Colon (tissue), 2 donors: Measurements from ENCODE around the gene GALNT16.
"Not testable (repeated sequence)": the region's sequence is repeated elsewhere in the genome, so short reads cannot be mapped to it uniquely, and the experiment has no call there.

Experiments
- FAIRE-seq: peaks from 2 replicates; lab custom pipeline; 2012; peaks lifted over from hg19 to GRCh38; lab: Jason Lieb, UNC
- donor health status: control.
- donor health status: control.

GALNT16 gene

GRCh38 chr14:69363964-69364363, 104.0 kb downstream of the GALNT16 start:
- no peak for FAIRE-seq

GRCh38 chr14:69364378-69364777, 104.4 kb downstream of the GALNT16 start:
- FAIRE-seq, result no peak

GRCh38 chr14:69366069-69366468, 106.1 kb downstream of the GALNT16 start:
- FAIRE-seq, result no peak

- FAIRE-seq, result no peak
Measured at GRCh38 chr14:69366761-69367160, 106.8 kb downstream of the GALNT16 start.

- no peak for FAIRE-seq
Measured at GRCh38 chr14:69368381-69368780, 108.4 kb downstream of the GALNT16 start.

- no peak for FAIRE-seq
Measured at GRCh38 chr14:69370061-69370460, 110.1 kb downstream of the GALNT16 start.

- FAIRE-seq, result no peak
Measured at GRCh38 chr14:69372146-69372545, 112.2 kb downstream of the GALNT16 start.

- no peak for FAIRE-seq
Measured at GRCh38 chr14:69373104-69373503, 113.1 kb downstream of the GALNT16 start.

GRCh38 chr14:69374235-69374634, 114.3 kb downstream of the GALNT16 start:
- FAIRE-seq, result no peak

GRCh38 chr14:69375182-69375581, 115.2 kb downstream of the GALNT16 start:
- FAIRE-seq, result no peak

- no peak for FAIRE-seq
Measured at GRCh38 chr14:69375722-69376121, 115.8 kb downstream of the GALNT16 start.

- FAIRE-seq, result no peak
Measured at GRCh38 chr14:69376439-69376838, 116.5 kb downstream of the GALNT16 start.

- no peak for FAIRE-seq
Measured at GRCh38 chr14:69378274-69378673, 118.3 kb downstream of the GALNT16 start.

- no peak for FAIRE-seq
Measured at GRCh38 chr14:69387311-69387710, 127.4 kb downstream of the GALNT16 start.

- FAIRE-seq, result not testable (repeated sequence)
Measured at GRCh38 chr14:69391400-69391799, 131.4 kb downstream of the GALNT16 start.

- no peak for FAIRE-seq
Measured at GRCh38 chr14:69392481-69392880, 132.5 kb downstream of the GALNT16 start.

- FAIRE-seq, result no peak
Measured at GRCh38 chr14:69395929-69396328, 136.0 kb downstream of the GALNT16 start.

- peak; percentile 5 for FAIRE-seq
Measured at GRCh38 chr14:69398053-69398817, 138.3 kb downstream of the GALNT16 start, which contains the start of the genes ERH and SLC39A9. Gene ERH (minus strand): TSS chr14:69398299. CDS start chr14:69398233, 66 bp downstream. Gene SLC39A9 (plus strand): TSS chr14:69398692. CDS start chr14:69399370, 678 bp downstream.

GRCh38 chr14:69398818-69399210, 138.9 kb downstream of the GALNT16 start:
- no peak for FAIRE-seq

- FAIRE-seq, result no peak
Measured at GRCh38 chr14:69399750-69400149, 139.8 kb downstream of the GALNT16 start.

GRCh38 chr14:69400154-69400553, 140.2 kb downstream of the GALNT16 start:
- FAIRE-seq, result no peak

- FAIRE-seq, result no peak
Measured at GRCh38 chr14:69401841-69402240, 141.9 kb downstream of the GALNT16 start.

GRCh38 chr14:69404478-69404877, 144.5 kb downstream of the GALNT16 start:
- no peak for FAIRE-seq

GRCh38 chr14:69404883-69405282, 144.9 kb downstream of the GALNT16 start:
- no peak for FAIRE-seq
